22Rv1 (cell line): Measurements from ENCODE around the gene CHD9.

Experiments used
- ZFX ChIP-seq: fragments of 450-650 bp; IDR thresholded peaks from 2 replicates; pipeline ENCODE4 v1.6.1; 2017; ENCODE audit warnings: antibody characterized with exemption, borderline replicate concordance
- TF ChIP-seq, protein P1 (sequence below): fragments of 450-650 bp; IDR thresholded peaks from 2 replicates; pipeline ENCODE4 v1.5.1; 2017; ENCODE audit warnings: mild to moderate bottlenecking

GRCh38 chr16:53219371-53219770 is 164.6 kb downstream of the CHD9 start:
- TF ChIP-seq, protein P1, sequence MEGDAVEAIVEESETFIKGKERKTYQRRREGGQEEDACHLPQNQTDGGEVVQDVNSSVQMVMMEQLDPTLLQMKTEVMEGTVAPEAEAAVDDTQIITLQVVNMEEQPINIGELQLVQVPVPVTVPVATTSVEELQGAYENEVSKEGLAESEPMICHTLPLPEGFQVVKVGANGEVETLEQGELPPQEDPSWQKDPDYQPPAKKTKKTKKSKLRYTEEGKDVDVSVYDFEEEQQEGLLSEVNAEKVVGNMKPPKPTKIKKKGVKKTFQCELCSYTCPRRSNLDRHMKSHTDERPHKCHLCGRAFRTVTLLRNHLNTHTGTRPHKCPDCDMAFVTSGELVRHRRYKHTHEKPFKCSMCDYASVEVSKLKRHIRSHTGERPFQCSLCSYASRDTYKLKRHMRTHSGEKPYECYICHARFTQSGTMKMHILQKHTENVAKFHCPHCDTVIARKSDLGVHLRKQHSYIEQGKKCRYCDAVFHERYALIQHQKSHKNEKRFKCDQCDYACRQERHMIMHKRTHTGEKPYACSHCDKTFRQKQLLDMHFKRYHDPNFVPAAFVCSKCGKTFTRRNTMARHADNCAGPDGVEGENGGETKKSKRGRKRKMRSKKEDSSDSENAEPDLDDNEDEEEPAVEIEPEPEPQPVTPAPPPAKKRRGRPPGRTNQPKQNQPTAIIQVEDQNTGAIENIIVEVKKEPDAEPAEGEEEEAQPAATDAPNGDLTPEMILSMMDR: no peak
- no peak for TF ChIP-seq ZFX
